Daoy (cell line): ENCODE data around the gene NUP37. TPM values are rescaled to one million over a fixed set of nuclear protein-coding genes. Genes with fewer than 3 reads are reported as not detected.
"Not testable (repeated sequence)": the region's sequence is repeated elsewhere in the genome, so short reads cannot be mapped to it uniquely, and the experiment has no call there.

Experiments
- DNase-seq: peaks from one replicate; pipeline ENCODE4 v3.0.0-alpha.2; 2015; ENCODE audit warnings: low read depth
- total RNA-seq: library from RNA; depleted of rRNA; stranded (reverse); fragments of >200 nt; shearing (Covaris generic); gene quantifications from 2 replicates; pipeline ENCODE4 v1.2.3, GENCODE V29; 2014; rRNA removed

The NUP37 gene
- total RNA-seq = 135 and 146 TPM in 2 replicates

DNA sequence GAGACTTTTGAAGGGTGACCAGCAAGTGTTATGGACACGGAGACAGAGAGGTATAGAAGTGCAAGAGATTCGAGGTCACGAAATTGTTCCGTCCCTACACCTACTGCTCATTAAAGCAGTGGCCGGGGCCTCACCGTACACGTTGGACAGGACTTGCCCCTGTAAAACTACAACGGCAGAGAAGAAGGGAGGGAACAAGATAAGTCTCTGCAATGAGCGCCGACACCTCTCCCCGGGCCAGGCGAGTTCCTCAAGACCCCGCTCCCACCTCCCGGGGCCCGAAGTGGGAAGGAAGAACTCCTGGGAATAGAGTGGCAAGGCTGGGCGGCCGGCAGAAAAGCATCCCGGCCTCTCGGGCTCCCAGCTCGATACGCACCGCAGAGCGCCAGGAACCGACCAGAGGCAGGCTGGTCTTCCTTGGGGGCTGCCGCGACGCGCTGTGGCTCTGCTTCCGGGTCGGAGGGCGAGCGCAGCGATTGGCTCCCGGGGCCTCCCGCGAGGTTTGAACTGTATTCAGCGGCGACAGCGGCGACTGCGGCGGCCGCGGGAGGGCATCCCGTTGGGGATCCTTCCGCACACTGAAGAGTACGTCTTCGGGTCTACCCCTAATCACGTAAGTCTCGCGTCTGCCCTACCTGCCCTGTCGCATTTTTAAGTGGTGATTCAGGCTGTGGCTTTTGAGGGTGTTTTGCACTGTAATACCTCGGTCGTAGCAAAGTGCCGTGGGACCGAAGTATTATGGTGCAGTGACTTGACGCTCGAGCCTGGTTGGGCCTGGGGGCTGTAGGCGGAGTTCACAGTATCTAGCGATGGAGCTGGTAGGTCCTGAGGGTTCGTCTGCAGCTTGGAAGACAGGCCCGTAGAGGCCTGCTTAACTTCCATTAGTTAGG lies at the start of gene NUP37, which contains the start of gene PARPBP:
Gene NUP37, minus strand, starts transcription at position 441 of the 890 bp plus-strand sequence. CDS start 1,596 bp downstream, outside the sequence.
Gene PARPBP, plus strand, starts transcription at position 510 of the 890 bp plus-strand sequence. CDS start 3,706 bp downstream, outside the sequence.
- peak; percentile 96 for DNase-seq

- no peak for DNase-seq
Measured at GRCh38 chr12:102167821-102168604, 48.1 kb upstream of the NUP37 start.

DNA sequence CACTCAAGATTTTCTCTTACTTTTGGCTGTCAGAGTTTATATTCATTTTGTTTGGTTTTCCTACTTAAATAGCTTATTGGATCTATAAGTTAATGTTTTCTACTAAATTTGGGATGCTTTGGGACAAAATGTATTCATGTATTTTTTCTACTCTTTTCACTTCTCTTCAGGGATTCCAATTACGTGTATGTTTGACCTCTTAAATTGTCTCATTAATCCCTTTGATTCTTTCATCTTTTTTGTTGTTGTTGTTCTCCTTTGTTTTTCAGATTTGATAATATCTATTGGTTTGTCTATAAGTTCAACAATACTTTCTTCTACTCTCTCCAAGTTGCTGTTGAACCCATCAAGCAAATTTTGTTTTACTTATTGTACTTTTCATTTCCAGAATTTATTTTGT lies 43.5 kb upstream of the NUP37 start:
- no peak for DNase-seq

GRCh38 chr12:102155206-102155605 lies 35.3 kb upstream of the NUP37 start:
- not testable (repeated sequence) for DNase-seq

DNA sequence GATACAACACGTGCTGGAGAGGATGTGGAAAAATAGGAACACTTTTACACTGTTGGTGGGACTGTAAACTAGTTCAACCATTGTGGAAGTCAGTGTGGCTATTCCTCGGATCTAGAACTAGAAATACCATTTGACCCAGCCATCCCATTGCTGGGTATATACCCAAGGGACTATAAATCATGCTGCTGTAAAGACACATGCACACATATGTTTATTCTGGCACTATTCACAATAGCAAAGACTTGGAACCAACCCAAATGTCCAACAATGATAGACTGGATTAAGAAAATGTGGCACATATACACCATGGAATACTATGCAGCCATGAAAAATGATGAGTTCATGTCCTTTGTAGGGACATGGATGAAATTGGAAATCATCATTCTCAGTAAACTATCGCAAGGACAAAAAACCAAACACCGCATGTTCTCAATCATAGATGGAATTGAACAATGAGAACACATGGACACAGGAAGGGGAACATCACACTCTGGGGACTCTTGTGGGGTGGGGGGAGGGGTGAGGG lies 27.2 kb upstream of the NUP37 start:
- not testable (repeated sequence) for DNase-seq

GRCh38 chr12:102144221-102144620 lies 24.3 kb upstream of the NUP37 start:
- DNase-seq = no peak

GRCh38 chr12:102142866-102143373 lies 23.0 kb upstream of the NUP37 start:
- DNase-seq = not testable (repeated sequence)

GRCh38 chr12:102137619-102138018 lies 17.7 kb upstream of the NUP37 start:
- not testable (repeated sequence) for DNase-seq

- not testable (repeated sequence) for DNase-seq
Measured at GRCh38 chr12:102131442-102131841, 11.5 kb upstream of the NUP37 start.

DNA sequence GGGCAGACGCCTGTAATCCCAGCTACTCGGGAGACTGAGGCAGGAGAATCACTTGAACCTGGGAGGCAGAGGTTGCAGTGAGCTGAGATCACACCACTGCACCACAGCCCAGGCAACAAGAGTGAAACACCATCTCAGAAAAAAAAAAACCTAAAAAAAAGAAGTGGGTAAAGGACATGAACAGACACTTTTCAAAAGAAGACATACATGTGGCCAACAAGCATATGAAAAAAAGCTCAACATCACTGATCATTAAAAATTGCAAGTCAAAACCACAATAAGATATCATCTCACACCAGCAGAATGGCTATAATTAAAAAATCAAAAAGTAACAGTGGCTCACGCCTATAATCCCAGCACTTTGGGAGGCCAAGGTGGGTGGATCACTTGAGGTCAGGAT lies 10.8 kb upstream of the NUP37 start:
- not testable (repeated sequence) for DNase-seq

GRCh38 chr12:102121328-102121727 lies 1.4 kb upstream of the NUP37 start:
- DNase-seq = not testable (repeated sequence)

DNA sequence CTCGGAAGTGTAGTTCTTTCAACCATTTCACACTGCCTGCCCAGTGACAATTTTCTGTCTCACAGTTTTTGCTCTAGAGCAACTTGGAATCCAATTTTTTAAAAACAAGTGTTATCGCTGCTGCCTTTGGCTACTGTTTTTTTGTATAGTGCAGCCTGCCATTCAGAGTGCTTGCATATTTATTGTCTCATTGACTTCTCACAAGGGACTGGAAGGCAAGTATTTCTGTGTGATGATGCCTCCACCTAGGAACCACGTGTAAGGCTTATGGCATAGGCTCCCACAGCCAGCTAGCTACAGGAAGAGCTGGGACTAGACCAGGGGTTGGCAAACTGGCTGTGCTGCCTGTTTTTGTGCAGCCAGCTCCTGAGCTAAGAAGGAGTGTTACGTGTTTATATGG lies 972 bp upstream of the NUP37 start:
- peak; percentile 41 for DNase-seq

DNA sequence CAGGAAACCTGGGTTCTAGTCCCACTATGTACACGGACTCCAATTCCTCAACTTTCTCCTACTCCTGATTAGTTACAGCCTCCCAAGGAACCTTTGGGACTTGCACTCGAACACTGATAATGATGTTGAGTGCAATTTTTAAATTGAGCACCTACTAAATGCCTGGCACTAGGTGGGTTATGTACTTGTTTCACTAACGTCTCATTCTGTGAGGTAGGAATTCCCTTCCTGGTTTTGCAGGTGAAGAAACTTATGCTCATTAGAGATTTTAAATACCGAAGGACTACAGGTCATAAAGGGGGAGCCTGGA lies 605 bp upstream of the NUP37 start:
- no peak for DNase-seq

DNA sequence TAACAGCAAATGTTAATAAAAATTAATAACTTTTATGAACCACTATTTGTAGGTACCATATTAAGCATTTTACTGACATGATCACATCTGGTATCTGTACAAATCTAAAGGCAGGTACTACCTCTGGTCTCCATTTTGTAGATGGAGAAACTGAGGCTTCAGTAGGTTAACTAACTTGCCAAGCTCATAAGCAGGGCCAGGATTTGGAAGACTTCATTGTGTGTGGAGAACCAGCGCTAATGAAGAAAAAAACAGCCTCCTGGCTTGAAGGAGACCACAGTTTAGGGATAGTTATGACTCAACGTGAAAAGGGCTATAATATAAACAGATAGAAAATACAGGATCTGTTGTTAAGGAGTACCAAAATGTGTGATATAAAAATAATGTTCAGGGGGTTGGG lies 1.0 kb downstream of the NUP37 start:
- no peak for DNase-seq

- no peak for DNase-seq
Measured at GRCh38 chr12:102116392-102116791, 3.5 kb downstream of the NUP37 start.

DNA sequence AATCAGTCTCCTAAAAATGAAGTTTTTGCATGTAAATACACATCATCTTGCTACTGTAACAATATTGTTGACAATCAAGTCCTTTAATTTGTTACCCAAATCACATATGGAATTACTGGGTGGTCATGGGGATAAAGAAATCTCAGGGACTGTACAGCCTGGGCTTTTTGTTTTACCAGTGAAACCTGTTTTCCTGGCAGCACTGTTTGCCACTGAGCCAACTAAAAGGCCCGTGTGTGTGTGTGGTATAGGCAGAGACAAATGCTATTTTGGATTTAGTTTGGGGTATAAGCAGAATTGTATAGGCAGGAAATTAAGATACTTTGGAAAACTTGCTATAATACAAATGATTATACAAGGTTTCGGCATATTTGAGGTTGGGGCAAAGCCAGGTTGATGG lies 5.7 kb downstream of the NUP37 start:
- DNase-seq = no peak

- DNase-seq = no peak
Measured at GRCh38 chr12:102110782-102111181, 9.1 kb downstream of the NUP37 start.

DNA sequence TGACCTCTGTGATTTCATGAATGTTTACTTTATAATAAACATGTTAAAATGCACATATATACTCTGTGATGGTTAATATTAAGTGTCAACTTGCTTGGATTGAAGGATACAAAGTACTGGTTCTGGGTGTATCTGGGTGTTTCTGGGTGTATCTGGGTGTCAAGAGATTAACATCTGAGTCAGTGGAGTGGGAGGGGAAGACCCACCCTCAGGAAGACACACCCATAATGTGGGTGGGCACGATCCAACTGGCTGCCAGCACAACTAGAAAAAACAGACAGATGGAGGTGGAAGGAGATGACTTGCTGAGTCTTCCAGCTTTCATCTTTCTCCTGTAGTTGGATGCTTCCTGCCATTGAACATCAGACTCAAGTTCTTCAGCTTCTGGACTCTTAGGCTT lies 11.9 kb downstream of the NUP37 start:
- DNase-seq = peak; percentile 10

- no peak for DNase-seq
Measured at GRCh38 chr12:102106905-102107304, 13.0 kb downstream of the NUP37 start.

- no peak for DNase-seq
Measured at GRCh38 chr12:102096855-102097254, 23.1 kb downstream of the NUP37 start.

DNA sequence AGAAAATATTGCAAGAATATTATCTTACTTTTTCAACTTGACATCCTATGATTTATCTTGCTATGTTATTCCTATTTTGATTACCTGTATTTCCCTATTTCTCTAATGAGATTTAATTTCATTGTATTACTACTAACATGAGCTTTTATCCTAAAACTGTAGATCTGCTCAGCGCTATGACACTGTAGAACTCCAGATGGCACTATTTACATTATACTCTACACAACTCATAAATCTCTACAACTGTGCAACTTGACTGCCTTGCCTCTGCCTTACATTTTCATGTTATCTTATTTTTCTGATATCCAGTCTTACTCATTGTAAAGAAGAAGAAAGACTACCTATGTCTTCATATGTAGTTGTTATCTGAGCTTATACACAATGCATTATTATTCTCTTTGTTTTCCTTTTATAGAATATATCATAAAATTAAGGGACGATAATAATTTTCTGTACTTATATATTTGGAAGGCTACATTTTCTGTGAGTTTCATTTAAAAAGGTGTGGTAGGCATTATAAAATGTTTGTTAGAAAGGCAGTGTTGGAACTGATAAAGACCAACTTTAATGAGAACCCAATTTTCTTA lies 24.1 kb downstream of the NUP37 start:
- no peak for DNase-seq

- DNase-seq = no peak
Measured at GRCh38 chr12:102093319-102093718, 26.6 kb downstream of the NUP37 start.
